Measurements from ENCODE around the gene TAAR6.

DNA sequence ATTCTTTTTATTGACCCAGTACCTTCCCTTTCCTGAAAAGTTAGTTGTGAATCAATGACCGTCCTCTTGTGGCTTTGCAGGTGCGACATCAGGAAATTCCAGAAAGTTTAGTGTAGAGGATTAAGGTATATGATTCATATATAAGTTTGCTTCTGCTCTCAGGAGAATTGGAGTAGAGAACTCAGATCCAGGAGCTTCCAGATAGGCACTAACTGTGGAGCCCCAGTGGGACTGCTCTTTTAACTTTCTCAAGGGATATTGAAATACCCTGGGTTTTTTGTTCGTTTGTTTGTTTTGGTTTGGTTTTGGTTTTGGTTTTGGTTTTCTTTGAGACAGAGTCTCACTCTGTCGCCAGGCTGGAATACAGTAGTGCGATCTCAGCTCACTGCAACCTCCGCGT, 44.4 kb downstream of the TAAR6 start:
- TF ChIP-seq, protein P1, sequence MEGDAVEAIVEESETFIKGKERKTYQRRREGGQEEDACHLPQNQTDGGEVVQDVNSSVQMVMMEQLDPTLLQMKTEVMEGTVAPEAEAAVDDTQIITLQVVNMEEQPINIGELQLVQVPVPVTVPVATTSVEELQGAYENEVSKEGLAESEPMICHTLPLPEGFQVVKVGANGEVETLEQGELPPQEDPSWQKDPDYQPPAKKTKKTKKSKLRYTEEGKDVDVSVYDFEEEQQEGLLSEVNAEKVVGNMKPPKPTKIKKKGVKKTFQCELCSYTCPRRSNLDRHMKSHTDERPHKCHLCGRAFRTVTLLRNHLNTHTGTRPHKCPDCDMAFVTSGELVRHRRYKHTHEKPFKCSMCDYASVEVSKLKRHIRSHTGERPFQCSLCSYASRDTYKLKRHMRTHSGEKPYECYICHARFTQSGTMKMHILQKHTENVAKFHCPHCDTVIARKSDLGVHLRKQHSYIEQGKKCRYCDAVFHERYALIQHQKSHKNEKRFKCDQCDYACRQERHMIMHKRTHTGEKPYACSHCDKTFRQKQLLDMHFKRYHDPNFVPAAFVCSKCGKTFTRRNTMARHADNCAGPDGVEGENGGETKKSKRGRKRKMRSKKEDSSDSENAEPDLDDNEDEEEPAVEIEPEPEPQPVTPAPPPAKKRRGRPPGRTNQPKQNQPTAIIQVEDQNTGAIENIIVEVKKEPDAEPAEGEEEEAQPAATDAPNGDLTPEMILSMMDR (IDR thresholded peaks at IDR 0.05): no peak
- TF ChIP-seq, protein P2, sequence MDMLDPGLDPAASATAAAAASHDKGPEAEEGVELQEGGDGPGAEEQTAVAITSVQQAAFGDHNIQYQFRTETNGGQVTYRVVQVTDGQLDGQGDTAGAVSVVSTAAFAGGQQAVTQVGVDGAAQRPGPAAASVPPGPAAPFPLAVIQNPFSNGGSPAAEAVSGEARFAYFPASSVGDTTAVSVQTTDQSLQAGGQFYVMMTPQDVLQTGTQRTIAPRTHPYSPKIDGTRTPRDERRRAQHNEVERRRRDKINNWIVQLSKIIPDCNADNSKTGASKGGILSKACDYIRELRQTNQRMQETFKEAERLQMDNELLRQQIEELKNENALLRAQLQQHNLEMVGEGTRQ (CRISPR knock-in tag; IDR thresholded peaks at IDR 0.05): no peak
- TF ChIP-seq TEAD1 (CRISPR knock-in tag; IDR thresholded peaks at IDR 0.05): no peak
- TF ChIP-seq, protein P3, sequence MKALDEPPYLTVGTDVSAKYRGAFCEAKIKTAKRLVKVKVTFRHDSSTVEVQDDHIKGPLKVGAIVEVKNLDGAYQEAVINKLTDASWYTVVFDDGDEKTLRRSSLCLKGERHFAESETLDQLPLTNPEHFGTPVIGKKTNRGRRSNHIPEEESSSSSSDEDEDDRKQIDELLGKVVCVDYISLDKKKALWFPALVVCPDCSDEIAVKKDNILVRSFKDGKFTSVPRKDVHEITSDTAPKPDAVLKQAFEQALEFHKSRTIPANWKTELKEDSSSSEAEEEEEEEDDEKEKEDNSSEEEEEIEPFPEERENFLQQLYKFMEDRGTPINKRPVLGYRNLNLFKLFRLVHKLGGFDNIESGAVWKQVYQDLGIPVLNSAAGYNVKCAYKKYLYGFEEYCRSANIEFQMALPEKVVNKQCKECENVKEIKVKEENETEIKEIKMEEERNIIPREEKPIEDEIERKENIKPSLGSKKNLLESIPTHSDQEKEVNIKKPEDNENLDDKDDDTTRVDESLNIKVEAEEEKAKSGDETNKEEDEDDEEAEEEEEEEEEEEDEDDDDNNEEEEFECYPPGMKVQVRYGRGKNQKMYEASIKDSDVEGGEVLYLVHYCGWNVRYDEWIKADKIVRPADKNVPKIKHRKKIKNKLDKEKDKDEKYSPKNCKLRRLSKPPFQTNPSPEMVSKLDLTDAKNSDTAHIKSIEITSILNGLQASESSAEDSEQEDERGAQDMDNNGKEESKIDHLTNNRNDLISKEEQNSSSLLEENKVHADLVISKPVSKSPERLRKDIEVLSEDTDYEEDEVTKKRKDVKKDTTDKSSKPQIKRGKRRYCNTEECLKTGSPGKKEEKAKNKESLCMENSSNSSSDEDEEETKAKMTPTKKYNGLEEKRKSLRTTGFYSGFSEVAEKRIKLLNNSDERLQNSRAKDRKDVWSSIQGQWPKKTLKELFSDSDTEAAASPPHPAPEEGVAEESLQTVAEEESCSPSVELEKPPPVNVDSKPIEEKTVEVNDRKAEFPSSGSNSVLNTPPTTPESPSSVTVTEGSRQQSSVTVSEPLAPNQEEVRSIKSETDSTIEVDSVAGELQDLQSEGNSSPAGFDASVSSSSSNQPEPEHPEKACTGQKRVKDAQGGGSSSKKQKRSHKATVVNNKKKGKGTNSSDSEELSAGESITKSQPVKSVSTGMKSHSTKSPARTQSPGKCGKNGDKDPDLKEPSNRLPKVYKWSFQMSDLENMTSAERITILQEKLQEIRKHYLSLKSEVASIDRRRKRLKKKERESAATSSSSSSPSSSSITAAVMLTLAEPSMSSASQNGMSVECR (CRISPR knock-in tag; IDR thresholded peaks at IDR 0.05; ENCODE audit: borderline replicate concordance): no peak

Data from WTC11 (cell line).